HG03196 (cell line): ENCODE data around the gene OTOA.
"Not testable (repeated sequence)": the region's sequence is repeated elsewhere in the genome, so short reads cannot be mapped to it uniquely, and the experiment has no call there.

Source experiments
- ATAC-seq: cut with Tn5 transposase; IDR thresholded peaks from one replicate; pipeline ENCODE4 v1.9.1; 2021; ENCODE audit not compliant: unreplicated experiment

Gene OTOA

DNA sequence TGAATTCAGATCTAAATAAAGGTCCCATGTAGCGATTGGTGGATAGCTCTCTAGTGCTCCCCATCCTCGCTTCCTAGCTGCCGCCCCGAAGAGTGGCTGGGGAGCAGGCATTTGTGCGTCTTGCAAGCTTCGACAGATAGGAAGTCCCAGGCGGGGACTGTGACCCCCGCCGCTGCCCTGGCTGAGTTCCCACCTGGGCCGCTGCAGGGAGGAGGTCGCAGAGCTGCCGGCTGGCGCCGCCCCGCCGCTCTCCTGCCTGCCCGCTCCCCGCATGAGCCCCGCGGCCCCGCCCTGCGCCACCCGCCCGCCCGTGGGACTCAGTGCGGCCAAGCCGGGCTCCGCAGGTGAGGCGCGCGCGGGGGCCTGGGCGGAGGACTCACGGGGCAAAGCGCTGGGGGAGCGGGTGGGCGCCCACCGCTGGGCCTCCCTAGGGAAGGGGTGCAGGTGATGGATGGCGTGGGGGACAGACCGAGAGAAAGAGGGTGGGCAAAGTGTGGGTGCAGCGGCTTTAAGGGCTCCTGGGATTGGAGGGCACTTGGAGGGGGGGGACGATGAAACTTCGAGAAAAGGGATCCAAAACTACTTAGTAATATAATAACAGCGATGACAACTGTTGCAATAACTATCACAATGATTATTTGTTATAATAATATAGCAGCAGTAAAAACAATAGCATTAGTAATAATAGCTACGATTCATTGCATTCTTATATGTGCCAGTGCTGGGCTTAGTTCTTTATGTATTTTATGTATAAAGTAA is at the start of gene OTOA:
Gene OTOA, plus strand, starts transcription at position 80 of the 759 bp plus-strand sequence. CDS start 14,547 bp downstream, outside the sequence.
- ATAC-seq: no peak

DNA sequence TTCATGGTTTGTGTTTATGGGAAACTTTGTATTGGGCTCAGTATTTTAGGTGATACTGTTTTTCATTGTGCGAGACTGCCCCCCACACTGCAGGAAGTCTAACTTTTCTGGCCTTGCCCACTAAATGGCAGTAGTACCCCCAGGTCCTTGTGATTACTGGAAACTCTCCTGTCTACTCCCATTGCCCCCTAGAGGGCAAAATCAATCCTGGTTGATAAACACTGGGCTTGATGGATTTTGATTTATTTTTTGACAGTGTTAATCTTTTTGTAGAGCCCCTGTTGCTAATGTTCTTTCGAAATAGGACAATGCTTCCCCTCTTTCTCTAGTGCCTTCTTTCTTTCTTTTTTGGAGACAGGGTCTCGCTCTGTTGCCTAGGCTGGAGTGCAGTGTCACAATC is 48.9 kb upstream of the OTOA start:
- ATAC-seq: no peak

DNA sequence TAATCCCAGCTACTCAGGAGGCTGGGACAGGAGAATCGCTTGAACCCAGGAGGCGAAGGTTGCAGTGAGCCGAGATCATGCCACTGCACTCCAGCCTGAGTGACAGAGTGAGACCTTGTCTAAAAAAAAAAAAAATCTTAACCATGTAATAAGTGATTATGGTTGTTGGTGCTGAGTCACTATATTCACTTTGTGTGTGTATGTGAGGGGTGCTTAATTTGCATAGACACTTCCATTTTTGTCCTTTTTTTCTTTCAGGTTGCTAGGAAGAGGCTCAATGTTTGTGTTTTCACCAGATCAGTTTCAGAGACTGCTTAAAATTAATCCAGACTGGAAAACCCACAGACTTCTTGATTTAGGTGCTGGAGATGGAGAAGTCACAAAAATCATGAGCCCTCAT is 46.2 kb upstream of the OTOA start:
- ATAC-seq: no peak

DNA sequence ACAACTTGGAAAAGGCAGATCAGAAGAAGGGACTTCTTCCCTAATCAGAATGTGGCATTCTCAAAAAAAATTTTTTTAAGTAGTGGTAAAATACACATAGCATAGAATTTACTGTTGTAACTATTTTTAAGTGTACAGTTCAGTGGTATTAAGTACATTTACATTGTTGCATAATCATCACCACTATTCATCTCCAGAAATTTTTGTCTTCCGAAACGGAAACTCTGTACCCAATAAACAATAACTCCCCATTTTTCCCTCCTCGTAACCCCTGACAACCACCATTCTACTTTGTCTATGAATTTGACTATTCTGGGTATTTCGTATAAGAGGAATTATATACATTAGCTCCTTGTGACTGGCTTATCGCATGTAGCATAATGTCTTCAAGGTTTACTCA is 45.5 kb upstream of the OTOA start:
- ATAC-seq: no peak

DNA sequence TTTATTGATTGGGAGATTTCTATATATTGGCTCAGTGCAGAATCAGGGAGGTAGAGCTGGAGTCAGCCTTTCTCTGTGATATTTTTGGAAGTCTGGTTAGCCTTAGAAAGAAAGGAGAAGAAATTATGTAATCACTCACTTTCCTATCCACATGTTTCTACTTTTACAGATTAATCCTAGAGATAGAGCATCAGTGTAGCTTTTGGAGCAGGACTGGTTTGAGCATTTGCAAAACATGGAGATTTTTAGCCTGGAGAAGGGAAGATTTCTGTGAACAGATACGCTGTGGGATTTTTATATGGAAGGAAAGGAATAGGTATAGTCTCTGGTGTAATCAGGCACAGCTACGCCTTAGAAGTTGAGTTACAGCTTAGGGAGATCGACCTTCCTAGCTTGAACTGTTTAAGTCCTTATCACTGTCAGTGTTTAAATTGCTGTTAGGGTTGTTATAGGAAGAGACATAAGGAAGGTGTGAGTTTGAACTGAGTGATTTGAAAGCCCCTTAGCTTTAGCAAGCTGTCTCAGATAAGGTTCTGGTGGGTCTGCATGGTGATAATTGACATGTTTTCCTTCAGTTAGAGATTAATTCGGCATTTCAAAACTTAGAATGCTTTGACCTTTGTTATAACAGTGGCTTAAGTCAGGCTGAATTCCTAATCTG is 43.9 kb upstream of the OTOA start:
- no peak for ATAC-seq

DNA sequence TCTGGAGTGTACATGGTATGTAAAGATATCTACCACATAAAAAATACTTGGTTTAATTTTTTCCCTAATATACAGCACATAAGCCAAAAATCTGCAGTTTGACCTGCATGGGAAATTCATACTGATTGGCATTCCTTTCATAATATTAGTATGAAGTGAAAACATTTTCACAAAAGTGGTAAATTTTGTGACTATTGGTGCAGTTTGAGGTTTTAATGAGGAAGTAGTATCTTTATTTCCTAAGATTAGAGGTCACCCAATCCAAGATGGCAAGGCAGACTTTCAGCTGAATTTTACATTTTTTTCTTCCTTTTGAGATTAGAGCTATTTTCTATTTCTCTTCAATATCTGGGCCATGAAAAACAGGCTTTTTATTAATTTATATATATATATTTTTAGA is 43.2 kb upstream of the OTOA start:
- ATAC-seq: no peak

DNA sequence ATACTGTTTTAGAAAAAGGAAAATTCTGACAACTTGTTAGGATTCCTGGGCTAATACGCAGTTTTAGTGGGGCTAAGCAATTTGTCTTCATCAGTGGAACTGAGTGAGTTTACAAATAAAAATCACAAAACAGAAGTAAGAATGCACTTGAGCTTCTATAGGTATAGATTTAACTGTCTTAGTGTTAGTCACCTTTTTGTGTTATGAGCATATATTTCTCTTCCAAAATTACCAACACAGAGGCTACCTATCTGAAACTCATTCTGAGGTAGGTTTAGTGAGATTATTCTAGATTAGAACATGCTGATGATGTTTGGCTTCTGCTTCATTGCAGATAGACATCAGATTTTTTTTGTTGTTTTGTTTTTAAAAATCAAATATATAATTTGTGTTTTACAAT is 41.2 kb upstream of the OTOA start:
- no peak for ATAC-seq

DNA sequence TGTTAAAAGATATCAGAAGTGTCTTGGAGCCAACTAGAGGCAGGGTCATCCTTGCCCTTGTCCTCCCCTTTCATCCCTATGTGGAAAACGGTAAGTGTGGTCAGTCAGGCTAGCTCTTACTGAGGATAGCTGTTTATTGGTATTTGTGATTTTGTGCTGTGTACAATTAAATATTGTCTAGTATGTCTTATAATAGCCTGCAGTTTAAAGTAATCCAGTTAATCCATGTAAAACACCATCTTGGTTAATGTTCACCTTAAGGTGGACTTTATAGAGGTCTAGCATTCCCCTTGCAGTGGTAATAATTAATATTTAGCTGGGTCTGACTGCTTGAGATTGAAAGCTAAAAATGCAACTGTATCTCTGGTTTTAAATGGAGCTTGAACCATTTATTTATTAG is 38.7 kb upstream of the OTOA start:
- ATAC-seq: no peak

DNA sequence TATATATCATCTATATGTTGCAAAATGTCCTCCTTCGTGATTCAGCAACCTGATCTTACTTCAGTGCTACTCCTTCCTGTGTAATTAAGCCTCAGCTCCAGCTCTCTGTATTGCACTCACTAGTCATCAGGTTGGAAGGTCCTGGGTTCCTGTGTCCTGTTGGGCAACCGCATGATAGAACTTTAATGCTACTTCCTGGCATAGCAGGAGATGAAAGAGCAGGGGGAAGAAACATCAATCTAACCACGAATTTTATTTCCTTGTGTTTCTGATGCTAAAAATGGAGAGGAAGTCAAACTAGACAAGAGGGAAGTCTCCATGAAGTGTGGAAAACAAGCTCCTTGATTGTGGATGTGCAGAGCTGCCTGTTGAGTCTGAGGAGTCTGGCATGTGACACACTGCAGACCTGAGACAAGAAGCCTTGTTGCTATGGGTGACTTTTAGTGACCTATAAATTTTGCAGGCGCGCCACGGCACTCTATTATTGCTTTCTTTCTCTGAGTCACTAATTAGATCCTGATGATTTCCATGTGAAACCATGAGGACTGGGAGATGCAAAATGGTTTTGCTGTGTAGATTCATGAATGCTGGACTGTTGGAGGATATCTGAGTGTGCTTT is 37.0 kb upstream of the OTOA start:
- no peak for ATAC-seq

DNA sequence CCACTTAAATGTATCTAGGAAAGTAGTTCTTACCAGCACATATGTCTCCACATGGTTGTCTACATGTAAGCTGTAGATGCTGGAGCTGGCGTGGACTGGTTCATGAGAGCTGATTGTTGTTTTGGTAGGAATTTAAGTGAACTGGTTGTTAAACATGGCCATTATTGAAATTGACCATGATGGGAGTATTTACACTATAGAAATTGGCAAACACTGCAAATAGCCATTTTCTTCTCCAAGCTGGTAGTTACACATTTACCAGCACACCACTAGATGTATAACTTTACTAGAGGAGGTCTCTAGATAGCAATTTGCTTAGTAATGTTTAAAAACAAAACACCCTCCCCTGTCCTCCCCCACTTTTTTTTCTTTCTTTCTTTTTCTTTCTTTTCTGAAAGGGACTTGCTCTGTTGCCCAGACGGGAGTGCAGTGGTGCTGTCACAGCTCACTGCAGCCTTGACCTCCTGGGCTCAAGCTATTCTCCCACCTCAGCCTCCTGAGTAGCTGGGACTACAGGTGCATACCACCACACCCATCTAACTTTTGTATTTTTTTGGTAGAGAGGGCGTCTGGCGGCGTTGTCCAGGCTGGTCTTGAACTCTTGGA is 35.5 kb upstream of the OTOA start:
- no peak for ATAC-seq

DNA sequence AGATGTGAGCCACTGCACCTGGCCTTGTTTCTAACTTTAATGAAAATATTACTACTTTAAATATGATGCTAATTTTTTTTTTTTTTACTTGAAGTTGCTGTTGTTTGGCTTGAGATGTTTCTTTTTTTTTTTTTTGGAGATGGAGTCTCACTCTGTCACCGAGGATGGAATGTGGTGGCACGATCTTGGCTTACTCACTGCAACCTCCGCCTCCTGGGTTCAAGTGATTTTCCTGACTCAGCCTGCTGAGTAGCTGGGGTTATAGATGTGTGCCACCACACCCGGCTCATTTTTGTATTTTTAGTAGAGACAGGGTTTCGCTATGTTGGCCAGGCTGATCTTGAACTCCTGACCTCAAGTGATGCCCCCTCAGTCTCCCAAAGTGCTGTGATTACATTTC is 35.0 kb upstream of the OTOA start:
- no peak for ATAC-seq

DNA sequence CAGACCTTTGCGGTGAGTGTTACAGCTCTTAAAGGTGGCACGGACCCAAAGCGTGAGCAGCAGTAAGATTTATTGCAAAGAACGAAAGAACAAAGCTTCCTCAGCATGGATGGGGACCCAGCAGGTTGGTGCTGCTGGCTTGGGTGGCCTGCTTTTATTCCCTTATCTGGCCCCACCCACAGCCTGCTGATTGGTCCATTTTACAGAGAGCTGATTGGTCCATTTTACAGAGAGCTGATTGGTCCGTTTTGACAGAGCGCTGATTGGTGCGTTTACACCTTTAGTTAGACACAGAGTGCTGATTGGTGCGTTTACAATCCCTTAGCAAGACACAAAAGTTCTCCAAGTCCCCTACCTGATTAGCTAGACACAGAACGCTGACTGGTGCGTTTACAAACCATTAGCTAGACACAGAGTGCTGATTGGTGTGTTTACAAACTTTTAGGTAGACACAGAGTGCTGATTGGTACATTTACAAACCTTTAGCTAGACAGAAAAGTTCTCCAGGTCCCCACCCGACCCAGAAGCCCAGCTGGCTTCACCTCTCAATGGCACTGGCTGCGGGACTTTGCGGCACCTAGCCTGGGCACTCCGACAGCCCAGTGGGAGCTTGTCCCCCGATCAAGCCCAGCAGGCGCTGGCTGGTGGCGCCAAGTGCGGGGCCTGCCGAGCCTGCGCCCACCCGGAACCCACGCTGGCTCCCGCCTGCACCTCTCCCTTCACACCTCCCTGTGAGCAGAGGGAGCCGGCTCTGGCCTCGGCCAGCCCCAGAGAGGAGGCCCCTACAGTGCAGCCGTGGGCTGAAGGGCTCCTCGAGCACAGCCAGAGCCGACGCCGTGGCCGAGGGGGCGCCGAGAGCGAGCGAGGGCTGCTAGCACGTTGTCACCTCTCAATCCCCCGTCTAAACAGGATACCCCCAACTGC is 33.9 kb upstream of the OTOA start:
- not testable (repeated sequence) for ATAC-seq

DNA sequence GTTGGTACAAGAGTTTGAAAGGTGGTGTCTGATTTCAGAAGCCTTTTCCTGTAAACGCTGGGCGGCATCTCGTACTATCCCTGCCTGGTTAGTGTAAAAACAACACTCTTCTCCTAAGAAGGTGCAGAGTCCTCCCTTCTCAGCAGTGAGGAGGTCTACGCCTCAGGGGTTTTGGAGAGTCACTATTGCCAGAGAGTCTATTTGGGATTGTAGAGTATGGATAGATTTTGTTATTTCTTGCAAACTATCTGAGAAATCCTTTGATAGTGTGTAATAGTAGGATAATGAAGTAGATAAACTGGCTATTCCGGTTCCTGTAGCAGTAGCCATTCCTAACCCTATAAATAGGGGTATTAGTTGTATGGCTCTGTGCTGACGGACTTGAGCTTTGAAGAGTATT is 32.9 kb upstream of the OTOA start:
- ATAC-seq: not testable (repeated sequence)

DNA sequence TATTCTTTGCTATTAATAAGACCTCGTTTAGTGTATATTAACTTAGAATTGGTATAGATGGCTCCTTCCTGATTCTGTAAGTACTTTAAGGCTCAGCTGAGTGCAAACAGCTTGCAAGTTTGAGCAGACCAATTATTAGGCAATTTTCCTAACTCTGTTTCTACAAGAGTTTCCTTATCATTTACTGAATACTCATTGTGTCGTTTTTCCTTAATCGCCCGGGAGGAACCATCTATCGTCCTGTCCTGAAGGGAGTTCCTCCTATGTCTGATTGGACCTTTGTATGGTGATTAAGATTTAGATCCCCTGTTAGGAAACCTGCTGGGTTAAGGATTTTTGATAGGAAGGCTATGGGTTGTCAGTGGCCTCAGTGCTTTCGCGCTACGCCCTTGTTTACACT is 32.4 kb upstream of the OTOA start:
- ATAC-seq: not testable (repeated sequence)

DNA sequence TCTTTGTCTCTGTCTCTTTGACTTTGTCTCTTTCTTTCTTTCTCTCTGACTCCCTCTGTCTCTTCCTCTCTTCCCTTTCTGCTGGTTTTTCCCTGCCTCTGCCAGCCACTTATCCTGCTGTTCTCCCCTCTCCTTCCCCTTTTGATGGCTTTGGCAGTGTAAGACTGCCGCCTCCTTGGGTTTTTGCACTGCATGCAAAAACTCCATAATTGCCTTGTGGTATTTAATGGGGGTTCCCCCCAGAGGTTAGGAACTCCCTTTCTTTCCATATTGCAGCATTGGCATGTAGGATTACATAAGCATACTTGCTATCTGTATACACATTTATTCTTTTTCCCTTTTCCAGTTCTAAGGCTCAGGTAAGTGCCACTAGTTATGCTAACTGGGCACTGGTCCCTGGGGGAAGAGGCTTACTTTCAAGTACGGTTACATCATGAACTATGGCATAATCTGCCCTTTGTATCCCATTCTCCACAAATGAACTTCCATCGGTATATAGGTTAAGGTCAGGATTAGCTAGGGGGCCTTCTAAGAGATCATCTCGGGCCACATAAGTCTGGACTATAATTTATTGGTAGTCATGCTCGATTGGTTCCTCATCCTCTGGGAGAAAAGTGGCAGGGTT is 31.7 kb upstream of the OTOA start:
- ATAC-seq: not testable (repeated sequence)

DNA sequence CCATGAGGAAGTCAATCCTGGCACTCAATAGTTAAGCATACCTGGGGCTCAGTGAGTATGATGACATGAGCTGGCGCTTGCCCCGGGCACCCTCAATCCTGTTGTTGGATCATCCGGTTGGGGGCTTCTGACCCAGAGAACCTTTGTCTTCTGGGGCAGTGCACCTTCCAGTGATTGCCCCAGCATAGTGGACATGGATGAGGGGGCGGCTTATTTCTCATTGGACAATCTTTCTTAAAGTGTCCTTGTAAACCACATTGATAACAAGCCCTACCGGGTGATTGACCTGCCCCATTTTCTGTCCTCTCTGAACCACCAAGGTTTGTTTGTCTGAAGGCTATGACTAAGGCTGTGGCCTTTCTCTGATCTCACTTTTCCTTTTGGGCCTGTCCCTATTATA is 29.6 kb upstream of the OTOA start:
- ATAC-seq: no peak

DNA sequence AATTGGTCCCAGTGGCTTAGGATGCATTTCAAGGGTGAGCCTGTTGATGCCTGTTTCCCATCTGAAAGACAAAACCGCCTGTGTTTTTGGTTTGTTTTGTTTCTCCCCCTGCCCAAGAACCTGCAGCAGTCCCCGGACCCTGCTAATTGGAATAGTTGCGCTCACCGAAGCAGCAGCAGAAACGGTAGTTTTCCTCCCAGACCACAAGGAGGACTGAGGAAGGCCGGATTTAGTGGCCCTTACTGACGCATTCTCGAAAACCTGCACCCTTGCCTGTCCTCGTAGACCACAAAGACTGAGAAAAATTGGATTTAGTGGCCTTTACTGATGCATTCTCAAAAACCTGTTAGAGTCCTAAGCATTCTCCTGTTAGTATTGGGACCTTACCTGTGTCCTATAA is 28.1 kb upstream of the OTOA start:
- ATAC-seq: not testable (repeated sequence)

DNA sequence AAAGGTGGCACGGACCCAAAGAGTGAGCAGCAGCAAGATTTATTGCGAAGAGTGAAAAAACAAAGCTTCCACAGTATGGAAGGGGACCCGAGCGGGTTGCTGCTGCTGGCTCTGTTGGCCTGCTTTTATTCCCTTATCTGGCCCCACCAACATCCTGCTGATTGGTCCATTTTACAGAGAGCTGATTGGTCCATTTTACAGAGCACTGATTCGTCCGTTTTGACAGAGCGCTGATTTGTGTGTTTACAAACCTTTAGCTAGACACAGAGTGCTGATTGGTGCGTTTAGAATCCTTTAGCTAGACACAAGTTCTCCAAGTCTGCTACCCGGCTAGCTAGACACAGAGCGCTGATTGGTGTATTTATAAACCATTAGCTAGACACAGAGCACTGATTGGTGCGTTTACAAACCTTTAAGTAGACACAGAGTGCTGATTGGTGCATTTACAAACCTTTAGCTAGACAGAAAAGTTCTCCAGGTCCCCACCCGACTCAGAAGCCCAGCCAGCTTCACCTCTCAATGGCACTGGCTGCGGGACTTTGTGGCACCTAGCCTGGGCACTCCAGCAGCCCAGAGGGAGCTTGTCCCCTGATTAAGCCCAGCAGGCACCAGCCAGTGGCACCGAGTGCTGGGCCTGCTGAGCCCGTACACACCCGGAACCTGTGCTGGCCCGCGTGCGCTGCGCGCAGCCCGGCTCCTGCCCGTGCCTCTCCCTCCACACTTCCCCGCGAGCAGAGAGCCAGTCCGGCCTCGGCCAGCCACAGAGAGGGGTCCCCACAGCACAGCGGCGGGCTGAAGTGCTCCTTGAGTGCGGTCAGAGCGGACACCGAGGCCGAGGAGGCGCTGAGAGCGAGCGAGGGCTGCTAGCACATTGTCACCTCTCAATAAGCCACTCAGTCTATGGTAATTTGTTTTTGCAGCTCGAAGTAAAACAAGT is 26.5 kb upstream of the OTOA start:
- no peak for ATAC-seq

DNA sequence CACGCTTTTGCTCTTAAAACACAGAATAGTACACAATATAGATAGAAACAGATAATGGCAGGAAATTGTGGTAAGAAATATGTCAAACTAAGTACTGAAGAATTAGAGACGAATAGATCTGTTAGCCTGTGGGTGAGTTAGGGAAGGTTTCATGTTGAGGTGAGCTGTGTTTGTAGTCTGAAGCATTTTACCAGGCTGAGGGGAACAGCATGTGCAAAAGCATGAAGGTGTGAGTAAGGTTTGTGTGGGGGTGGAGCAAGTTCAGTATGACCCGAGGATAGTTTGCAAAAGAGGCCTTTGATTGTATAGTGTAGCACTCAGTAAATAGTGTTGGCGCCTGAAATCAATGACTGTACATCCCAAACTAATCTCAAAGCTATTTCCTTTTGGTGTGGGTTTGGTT is 25.2 kb upstream of the OTOA start:
- no peak for ATAC-seq
